Mesenchymal stem cell (in vitro differentiated cells and primary cell): ENCODE measurements around the gene HMX1.

Experiments used
- DNase-seq: peaks from one replicate; pipeline ENCODE4 v3.0.0-alpha.2; 2013
- H2AFZ ChIP-seq: one replicate; pipeline ENCODE4 v1.6.1; 2013; ENCODE audit warnings: low read depth, mild to moderate bottlenecking, control low read depth, inconsistent platforms, low read length, moderate library complexity
- H2AK5ac ChIP-seq: 2 replicates; pipeline ENCODE4 v1.6.1; 2013; ENCODE audit warnings: low read length, moderate library complexity, mild to moderate bottlenecking, inconsistent platforms; ENCODE audit not compliant: severe bottlenecking
- H2BK120ac ChIP-seq: one replicate; pipeline ENCODE4 v1.6.1; 2013; ENCODE audit warnings: low read depth, mild to moderate bottlenecking, inconsistent platforms, low read length, moderate library complexity
- H2BK12ac ChIP-seq, 2 experiments: one replicate each; pipeline ENCODE4 v1.6.1; 2013; ENCODE audit warnings: inconsistent platforms in 2 of 2, low read length in 2 of 2, mild to moderate bottlenecking in 2 of 2, moderate library complexity in 2 of 2, control low read depth in 1 of 2
- H2BK15ac ChIP-seq: one replicate; pipeline ENCODE4 v1.6.1; 2013; ENCODE audit warnings: mild to moderate bottlenecking, low read depth, inconsistent platforms; ENCODE audit not compliant: poor library complexity, severe bottlenecking
- H2BK5ac ChIP-seq: 2 replicates; pipeline ENCODE4 v1.6.1; 2013; ENCODE audit warnings: low read depth, mild to moderate bottlenecking, low read length, control low read depth, inconsistent platforms; ENCODE audit not compliant: poor library complexity, severe bottlenecking
- H3K14ac ChIP-seq, 2 experiments: one replicate each; pipeline ENCODE4 v1.6.1; 2013; ENCODE audit warnings: inconsistent platforms in 2 of 2, low read length in 2 of 2, control low read depth in 1 of 2, mild to moderate bottlenecking in 1 of 2, moderate library complexity in 1 of 2
- H3K18ac ChIP-seq, 2 experiments: one replicate each; pipeline ENCODE4 v1.6.1; 2013; ENCODE audit warnings: inconsistent platforms in 2 of 2, low read length in 2 of 2, control low read depth in 1 of 2, low read depth in 1 of 2, mild to moderate bottlenecking in 1 of 2
- H3K23ac ChIP-seq, 2 experiments: one replicate each; pipeline ENCODE4 v1.6.1; 2013; ENCODE audit warnings: inconsistent platforms in 2 of 2, low read length in 2 of 2, mild to moderate bottlenecking in 2 of 2, moderate library complexity in 2 of 2, control low read depth in 1 of 2
- H3K27ac ChIP-seq: 2 replicates; pipeline ENCODE4 v1.5.1; 2013; ENCODE audit warnings: mild to moderate bottlenecking, moderate library complexity, low read length, control low read depth, inconsistent platforms; ENCODE audit not compliant: poor library complexity, severe bottlenecking
- H3K27me3 ChIP-seq, 2 experiments: 2 replicates each; pipeline versions ENCODE4 v1.6.1 to v1.7.0; 2013; ENCODE audit warnings: low read length in 2 of 2, mild to moderate bottlenecking in 2 of 2, moderate library complexity in 2 of 2, control low read depth in 1 of 2, inconsistent platforms in 1 of 2; ENCODE audit not compliant: control insufficient read depth in 1 of 2, insufficient read depth in 1 of 2
- H3K36me3 ChIP-seq, 2 experiments: 2 replicates each; pipeline versions ENCODE4 v1.6.1 to v1.7.0; 2013; ENCODE audit warnings: low read length in 2 of 2, control low read depth in 1 of 2, inconsistent platforms in 1 of 2, low read depth in 1 of 2, mild to moderate bottlenecking in 1 of 2; ENCODE audit not compliant: insufficient read depth in 2 of 2, control insufficient read depth in 1 of 2
- H3K4ac ChIP-seq, 2 experiments: one replicate each; pipeline ENCODE4 v1.6.1; 2013; ENCODE audit warnings: inconsistent platforms in 2 of 2, low read length in 2 of 2, mild to moderate bottlenecking in 2 of 2, moderate library complexity in 2 of 2, control low read depth in 1 of 2, low read depth in 1 of 2
- H3K4me1 ChIP-seq: 2 replicates; pipeline ENCODE4 v1.6.1; 2013; ENCODE audit warnings: low read depth, low read length, control low read depth; ENCODE audit not compliant: control insufficient read depth, insufficient read depth
- H3K4me2 ChIP-seq: 2 replicates; pipeline ENCODE4 v1.6.1; 2013; ENCODE audit warnings: low read length, mild to moderate bottlenecking, inconsistent platforms; ENCODE audit not compliant: poor library complexity, severe bottlenecking
- H3K4me3 ChIP-seq, 2 experiments: 2 replicates each; pipeline versions ENCODE4 v1.5.1 to v1.7.0; 2013; ENCODE audit warnings: low read length in 2 of 2, mild to moderate bottlenecking in 2 of 2, control low read depth in 1 of 2, low read depth in 1 of 2; ENCODE audit not compliant: insufficient read depth in 1 of 2
- H3K79me1 ChIP-seq: replicated peaks from 2 replicates; pipeline ENCODE4 v1.6.1; 2013; ENCODE audit warnings: mild to moderate bottlenecking, control low read depth, low read length, inconsistent platforms; ENCODE audit not compliant: poor library complexity, severe bottlenecking
- H3K9ac ChIP-seq: 2 replicates; pipeline ENCODE4 v1.7.0; 2013; ENCODE audit warnings: mild to moderate bottlenecking, low read length, moderate library complexity
- H3K9me3 ChIP-seq: 2 replicates; pipeline ENCODE4 v1.7.0; 2013; ENCODE audit warnings: mild to moderate bottlenecking, low read length; ENCODE audit not compliant: control insufficient read depth
- H4K8ac ChIP-seq: one replicate; pipeline ENCODE4 v1.6.1; 2013; ENCODE audit warnings: inconsistent platforms, mild to moderate bottlenecking, low read length, moderate library complexity
- H4K91ac ChIP-seq: one replicate; pipeline ENCODE4 v1.6.1; 2013; ENCODE audit warnings: mild to moderate bottlenecking, low read length, inconsistent platforms
- WGBS: methylation state at CpG from one replicate; pipeline ENCODE4 v1.1.7; 2013; ENCODE audit warnings: mixed read lengths; 5-methylcytosine and 5-hydroxymethylcytosine counted together

Gene HMX1

DNA sequence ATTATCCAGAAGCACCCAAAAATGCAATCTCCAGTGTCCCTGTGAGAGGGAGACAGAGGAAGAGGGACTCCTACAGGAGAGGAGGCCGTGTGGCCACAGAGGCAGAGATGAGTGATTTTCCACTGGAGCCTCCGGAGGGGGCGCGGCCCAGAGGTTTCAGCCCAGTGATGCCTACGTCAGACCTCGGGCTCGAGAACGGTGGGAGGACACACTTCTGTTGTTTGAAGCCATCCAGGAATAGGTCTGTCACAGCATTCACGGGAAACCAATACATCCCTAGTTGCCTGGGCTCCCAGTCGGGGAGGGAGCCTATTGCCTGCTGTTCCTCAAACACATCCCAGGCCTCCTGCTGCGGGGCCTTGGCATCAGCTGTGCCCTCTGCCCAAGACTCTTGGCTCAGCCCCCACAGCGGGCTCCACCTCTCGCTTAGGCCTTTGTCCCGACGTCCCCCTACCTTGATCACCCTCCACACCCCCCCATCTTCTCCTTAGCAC, 39.2 kb upstream of the HMX1 start:
- H2BK120ac ChIP-seq, result no peak overlapping the region
- no peaks in the 10 kb centered on the region for H3K79me1 ChIP-seq
- H2AK5ac ChIP-seq, result no peak overlapping the region
- no peaks in the 10 kb centered on the region for H3K4me1 ChIP-seq
- H3K27me3 ChIP-seq, result peaks cover 0 to 55% of the 10 kb centered on the region in 2 experiments
- no peak overlapping the region for H4K91ac ChIP-seq
- no peak overlapping the region for H3K27ac ChIP-seq
- 80% methylated on average over 13 of the region's 15 CpGs for WGBS
- no peak overlapping the region for H3K4me2 ChIP-seq
- no peak overlapping the region for H3K4ac ChIP-seq
- H3K9ac ChIP-seq, result no peak overlapping the region
- H3K23ac ChIP-seq, result no peak overlapping the region
- H3K36me3 ChIP-seq, result no peaks in the 10 kb centered on the region
- no peak overlapping the region for H4K8ac ChIP-seq
- H3K9me3 ChIP-seq, result no peaks in the 10 kb centered on the region
- no peak overlapping the region for H2BK12ac ChIP-seq
- no peak overlapping the region for H2AFZ ChIP-seq
- no peak overlapping the region for H2BK5ac ChIP-seq
- H3K4me3 ChIP-seq, result no peak overlapping the region
- no peak overlapping the region for H2BK15ac ChIP-seq
- DNase-seq, result no peak
- H3K14ac ChIP-seq, result no peak overlapping the region
- no peak overlapping the region for H3K18ac ChIP-seq

DNA sequence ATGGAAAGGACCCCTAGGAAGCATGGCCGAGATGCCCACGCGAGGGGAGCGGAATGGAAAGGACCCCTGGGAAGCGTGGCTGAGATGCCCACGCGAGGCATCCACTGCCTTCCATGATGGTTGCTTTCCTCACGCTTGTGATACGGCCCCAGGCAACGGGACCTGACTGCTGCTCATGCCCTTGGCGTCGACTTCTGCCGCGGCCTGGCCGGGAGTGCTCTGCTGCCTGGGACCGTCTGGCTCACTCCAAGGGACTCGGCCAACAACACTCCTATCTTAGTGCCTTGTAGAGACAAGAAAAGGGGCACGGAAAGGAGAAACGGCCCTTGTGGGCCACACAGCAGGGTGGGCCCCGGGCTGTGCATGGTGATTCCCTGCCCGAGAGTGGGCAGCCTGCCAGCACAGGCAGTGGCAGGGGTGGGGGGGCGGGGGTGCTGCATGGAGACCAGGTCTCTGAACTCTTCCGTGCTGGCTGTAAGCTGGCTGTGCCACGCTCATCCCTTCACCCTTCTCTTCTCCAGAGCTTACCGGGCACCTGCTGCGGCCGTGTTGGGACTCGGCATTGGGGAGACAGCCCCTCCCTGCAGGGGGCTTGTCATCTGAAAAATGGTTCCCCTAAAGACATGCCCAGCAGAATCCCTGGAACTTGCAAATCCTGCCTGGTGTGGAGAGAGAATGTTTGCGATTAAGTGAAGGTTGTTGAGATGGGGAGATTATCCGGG, 38.6 kb upstream of the HMX1 start:
- Histone ChIP-seq H2BK5ac (no peak overlapping the region), H2BK12ac (no peak overlapping the region), H3K18ac (no peak overlapping the region), H3K36me3 (no peaks in the 10 kb centered on the region), H3K27me3 (peaks cover 0 to 53% of the 10 kb centered on the region in 2 experiments), H3K4me3 (no peak overlapping the region), H2AK5ac (no peak overlapping the region), H4K91ac (no peak overlapping the region), H3K14ac (no peak overlapping the region), H3K9me3 (no peaks in the 10 kb centered on the region), H3K79me1 (no peaks in the 10 kb centered on the region), H2AFZ (no peak overlapping the region), H2BK15ac (no peak overlapping the region), H4K8ac (no peak overlapping the region), H3K4me1 (no peaks in the 10 kb centered on the region), H3K27ac (no peak overlapping the region), H3K23ac (no peak overlapping the region), H2BK120ac (no peak overlapping the region), H3K4ac (no peak overlapping the region), H3K4me2 (no peak overlapping the region), H3K9ac (no peak overlapping the region)
- WGBS, result 90% methylated on average over 27 of the region's 30 CpGs
- DNase-seq, result no peak

DNA sequence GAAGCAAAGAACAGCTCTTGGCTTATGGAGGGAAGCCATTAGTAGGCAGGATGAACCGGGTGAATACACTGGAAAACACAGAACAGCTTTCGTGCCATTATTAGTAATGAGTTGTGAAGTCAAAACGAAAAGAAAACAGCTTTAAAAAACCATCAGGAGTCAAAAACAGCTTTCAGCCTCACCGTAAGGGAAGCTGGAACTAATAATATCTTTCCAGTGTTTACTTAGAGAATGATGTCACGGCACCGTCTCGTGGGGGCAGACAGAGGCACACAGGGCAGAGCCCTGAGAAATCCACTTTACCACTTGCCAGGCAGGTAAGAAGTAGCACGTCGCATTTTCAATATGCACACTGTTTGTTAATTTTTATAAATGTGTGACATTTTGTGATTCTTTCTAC, 37.9 kb upstream of the HMX1 start:
- H3K27me3 ChIP-seq, result peaks cover 0 to 57% of the 10 kb centered on the region in 2 experiments
- H3K14ac ChIP-seq, result no peak overlapping the region
- H2BK12ac ChIP-seq, result no peak overlapping the region
- no peaks in the 10 kb centered on the region for H3K4me1 ChIP-seq
- H3K4me3 ChIP-seq, result no peak overlapping the region
- no peaks in the 10 kb centered on the region for H3K36me3 ChIP-seq
- H3K4me2 ChIP-seq, result no peak overlapping the region
- no peak overlapping the region for H3K27ac ChIP-seq
- no peak overlapping the region for H4K8ac ChIP-seq
- H3K4ac ChIP-seq, result no peak overlapping the region
- no peak overlapping the region for H2BK15ac ChIP-seq
- no peak overlapping the region for H2BK120ac ChIP-seq
- DNase-seq, result no peak
- no peak overlapping the region for H4K91ac ChIP-seq
- WGBS, result 63% methylated on average over 6 of the region's 9 CpGs
- H3K9me3 ChIP-seq, result no peaks in the 10 kb centered on the region
- H2BK5ac ChIP-seq, result no peak overlapping the region
- H2AFZ ChIP-seq, result no peak overlapping the region
- H3K23ac ChIP-seq, result no peak overlapping the region
- no peak overlapping the region for H3K18ac ChIP-seq
- H2AK5ac ChIP-seq, result no peak overlapping the region
- no peak overlapping the region for H3K9ac ChIP-seq
- H3K79me1 ChIP-seq, result no peaks in the 10 kb centered on the region

DNA sequence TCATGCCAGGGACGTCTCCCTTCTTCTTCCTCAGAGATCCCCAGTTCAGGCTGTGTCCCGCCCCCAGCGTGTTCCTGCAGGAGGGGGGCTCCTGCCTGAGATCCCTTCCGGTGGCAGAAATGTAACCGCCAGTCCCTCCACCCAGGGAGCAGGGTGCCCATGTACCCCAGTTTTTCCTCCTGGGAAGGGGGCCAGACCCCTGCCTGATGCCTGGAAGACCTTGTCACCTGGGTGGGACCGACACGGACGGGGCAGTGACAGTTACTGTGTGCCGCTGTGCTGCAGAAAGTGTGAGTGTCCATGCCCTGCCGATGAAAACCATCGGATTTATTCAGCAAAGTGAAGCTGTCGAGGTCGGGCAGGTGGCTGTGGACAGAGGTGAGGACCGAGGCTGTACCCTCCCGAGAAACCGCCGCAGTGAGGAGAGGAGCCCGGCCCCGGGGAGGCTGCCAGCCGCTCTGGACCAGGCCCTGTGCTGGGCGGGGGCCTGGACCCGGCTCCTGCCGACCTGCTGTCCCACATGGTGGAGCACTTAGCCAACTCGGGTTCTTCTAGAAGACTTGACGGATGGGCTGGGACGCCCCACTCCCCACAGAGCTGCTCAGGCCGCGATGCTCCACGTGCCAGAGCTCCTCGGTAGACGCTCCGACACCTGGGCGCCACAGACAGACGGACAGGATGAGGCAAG, 36.7 kb upstream of the HMX1 start:
- 89% methylated on average over 34 of the region's 34 CpGs for WGBS
- Histone ChIP-seq H4K8ac (no peak overlapping the region), H2AK5ac (no peak overlapping the region), H3K27me3 (peaks cover 0 to 49% of the 10 kb centered on the region in 2 experiments), H2BK5ac (no peak overlapping the region), H3K18ac (no peak overlapping the region), H3K36me3 (no peaks in the 10 kb centered on the region), H2BK12ac (no peak overlapping the region), H3K14ac (no peak overlapping the region), H2AFZ (no peak overlapping the region), H3K9ac (no peak overlapping the region), H3K79me1 (no peaks in the 10 kb centered on the region), H3K4ac (no peak overlapping the region), H3K4me1 (no peaks in the 10 kb centered on the region), H3K23ac (no peak overlapping the region), H2BK15ac (no peak overlapping the region), H3K4me3 (no peak overlapping the region), H3K9me3 (no peaks in the 10 kb centered on the region), H2BK120ac (no peak overlapping the region), H3K27ac (no peak overlapping the region), H4K91ac (no peak overlapping the region), H3K4me2 (no peak overlapping the region)
- DNase-seq, result no peak
